Measurements from ENCODE around the gene CMTR1. TPM values are rescaled to one million over a fixed set of nuclear protein-coding genes. Genes with fewer than 3 reads are reported as not detected.

CMTR1 gene
- total and polyA plus RNA-seq, 4 donors = 4.7 to 25.5 (median 18.8) TPM

DNA sequence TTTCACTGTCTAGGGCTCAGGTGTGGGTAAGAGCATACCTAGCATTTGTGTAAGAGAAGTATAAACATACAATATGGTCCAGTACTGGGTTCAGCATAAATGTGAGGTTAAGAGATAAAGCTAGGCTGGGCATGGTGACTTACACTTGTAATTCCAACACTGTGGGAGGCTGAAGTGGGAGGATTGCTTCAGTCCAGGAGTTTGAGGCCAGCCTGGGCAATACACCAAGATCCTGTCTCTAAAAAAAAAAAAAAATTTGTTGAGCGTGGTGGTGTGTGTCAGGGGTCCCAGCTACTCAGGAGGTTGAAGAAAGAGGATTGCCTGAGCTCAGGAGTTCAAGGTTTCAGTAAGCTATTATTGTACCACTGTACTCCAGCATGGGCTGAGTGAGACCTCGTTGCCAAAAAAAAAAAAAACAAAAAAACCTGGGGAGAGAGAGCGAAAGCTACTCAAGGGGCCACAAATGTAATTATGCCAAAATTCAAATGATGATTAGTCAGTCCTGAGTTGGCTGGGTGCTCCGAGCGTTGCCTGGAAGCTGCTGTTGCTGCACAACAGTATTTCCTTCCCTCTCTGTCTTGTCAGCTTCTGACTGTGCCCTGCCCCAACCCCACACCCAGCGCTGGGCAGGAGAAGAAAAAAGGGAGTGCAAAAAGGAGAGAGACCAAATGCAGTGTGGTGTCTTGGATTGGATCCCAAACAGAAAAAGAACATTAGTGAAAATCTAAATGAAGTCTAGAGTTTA, 24.0 kb downstream of the CMTR1 start (continued):
- TF ChIP-seq, protein P1, sequence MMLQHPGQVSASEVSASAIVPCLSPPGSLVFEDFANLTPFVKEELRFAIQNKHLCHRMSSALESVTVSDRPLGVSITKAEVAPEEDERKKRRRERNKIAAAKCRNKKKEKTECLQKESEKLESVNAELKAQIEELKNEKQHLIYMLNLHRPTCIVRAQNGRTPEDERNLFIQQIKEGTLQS (IDR thresholded peaks at IDR 0.05) = no peak

DNA sequence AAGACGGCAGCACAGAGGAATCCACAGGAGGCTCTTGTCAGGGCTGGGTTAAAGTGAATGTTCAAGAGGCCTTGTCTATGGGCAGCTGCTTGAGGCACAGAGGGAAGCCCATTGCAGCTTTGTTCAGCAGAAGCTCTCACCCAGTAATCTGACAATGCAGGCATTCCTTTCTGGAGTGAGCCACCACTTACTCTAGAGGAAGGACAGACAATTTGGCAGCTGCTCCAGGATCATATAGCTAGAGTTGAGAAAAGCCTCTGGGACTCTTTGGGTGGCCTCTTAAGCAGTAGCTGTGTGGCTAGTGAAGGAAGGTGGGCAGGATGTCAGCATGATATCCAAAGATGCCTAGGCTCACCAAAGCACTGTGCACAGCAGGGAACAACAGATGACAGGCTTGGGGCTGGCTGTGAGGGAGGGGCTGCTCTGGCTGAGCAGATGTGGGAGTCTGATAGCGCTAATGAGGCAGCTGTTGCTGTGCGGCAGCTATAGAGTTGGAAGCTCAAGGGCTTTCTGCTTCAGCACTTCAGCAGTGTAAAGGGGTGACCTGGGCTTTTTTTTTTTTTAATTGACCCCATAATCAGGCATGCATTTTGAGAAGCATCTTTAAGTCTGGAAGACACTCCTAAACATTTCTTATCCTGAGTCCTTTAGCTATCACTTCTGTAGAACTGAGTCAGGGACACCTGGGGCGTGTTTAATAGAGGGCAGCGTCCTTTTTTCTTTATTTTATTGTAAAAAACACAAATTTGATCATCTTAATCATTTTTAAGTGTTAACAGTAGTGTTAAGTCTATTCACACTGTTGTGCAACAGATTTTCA, 27.2 kb downstream of the CMTR1 start:
- Histone ChIP-seq H3K27ac (ENCODE audit: low read depth in 1 of 2, low read length in 2 of 2) (no peak overlapping the region), H3K36me3 (ENCODE audit: control insufficient read depth in 4 of 4, insufficient read depth in 3 of 4, low read depth in 1 of 4, low read length in 3 of 4) (peaks cover 10 to 65% (median 51%) of the 10 kb centered on the region in 4 donors), H3K4me1 (ENCODE audit: control insufficient read depth in 4 of 4, insufficient read depth in 4 of 4, low read length in 3 of 4) (no peaks in the 10 kb centered on the region), H3K9me3 (ENCODE audit: control insufficient read depth in 4 of 4, low read length in 3 of 4) (no peaks in the 10 kb centered on the region), H3K27me3 (ENCODE audit: control insufficient read depth in 4 of 4, insufficient read depth in 4 of 4, low read length in 3 of 4) (no peaks in the 10 kb centered on the region), H3K9ac (ENCODE audit: low read depth in 1 of 2, low read length in 2 of 2) (no peak overlapping the region), H3K4me3 (ENCODE audit: low read depth in 1 of 3, low read length in 3 of 3) (no peak overlapping the region)
- 97% methylated on average over 5 of the region's 5 CpGs for WGBS
- no peak for TF ChIP-seq RAD21 (IDR thresholded peaks at IDR 0.05)
- TF ChIP-seq, protein P2, sequence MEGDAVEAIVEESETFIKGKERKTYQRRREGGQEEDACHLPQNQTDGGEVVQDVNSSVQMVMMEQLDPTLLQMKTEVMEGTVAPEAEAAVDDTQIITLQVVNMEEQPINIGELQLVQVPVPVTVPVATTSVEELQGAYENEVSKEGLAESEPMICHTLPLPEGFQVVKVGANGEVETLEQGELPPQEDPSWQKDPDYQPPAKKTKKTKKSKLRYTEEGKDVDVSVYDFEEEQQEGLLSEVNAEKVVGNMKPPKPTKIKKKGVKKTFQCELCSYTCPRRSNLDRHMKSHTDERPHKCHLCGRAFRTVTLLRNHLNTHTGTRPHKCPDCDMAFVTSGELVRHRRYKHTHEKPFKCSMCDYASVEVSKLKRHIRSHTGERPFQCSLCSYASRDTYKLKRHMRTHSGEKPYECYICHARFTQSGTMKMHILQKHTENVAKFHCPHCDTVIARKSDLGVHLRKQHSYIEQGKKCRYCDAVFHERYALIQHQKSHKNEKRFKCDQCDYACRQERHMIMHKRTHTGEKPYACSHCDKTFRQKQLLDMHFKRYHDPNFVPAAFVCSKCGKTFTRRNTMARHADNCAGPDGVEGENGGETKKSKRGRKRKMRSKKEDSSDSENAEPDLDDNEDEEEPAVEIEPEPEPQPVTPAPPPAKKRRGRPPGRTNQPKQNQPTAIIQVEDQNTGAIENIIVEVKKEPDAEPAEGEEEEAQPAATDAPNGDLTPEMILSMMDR (IDR thresholded peaks at IDR 0.05; ENCODE audit: low read depth, low read length, missing input control) = no peak
- TF ChIP-seq RXRA (IDR thresholded peaks at IDR 0.05) = no peak
- TF ChIP-seq, protein P3, sequence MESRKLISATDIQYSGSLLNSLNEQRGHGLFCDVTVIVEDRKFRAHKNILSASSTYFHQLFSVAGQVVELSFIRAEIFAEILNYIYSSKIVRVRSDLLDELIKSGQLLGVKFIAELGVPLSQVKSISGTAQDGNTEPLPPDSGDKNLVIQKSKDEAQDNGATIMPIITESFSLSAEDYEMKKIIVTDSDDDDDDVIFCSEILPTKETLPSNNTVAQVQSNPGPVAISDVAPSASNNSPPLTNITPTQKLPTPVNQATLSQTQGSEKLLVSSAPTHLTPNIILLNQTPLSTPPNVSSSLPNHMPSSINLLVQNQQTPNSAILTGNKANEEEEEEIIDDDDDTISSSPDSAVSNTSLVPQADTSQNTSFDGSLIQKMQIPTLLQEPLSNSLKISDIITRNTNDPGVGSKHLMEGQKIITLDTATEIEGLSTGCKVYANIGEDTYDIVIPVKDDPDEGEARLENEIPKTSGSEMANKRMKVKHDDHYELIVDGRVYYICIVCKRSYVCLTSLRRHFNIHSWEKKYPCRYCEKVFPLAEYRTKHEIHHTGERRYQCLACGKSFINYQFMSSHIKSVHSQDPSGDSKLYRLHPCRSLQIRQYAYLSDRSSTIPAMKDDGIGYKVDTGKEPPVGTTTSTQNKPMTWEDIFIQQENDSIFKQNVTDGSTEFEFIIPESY (IDR thresholded peaks at IDR 0.05) = no peak
- no peak for TF ChIP-seq EGR1 (IDR thresholded peaks at IDR 0.05; ENCODE audit: low read depth in 2 of 2)
- TF ChIP-seq NR2F2 (IDR thresholded peaks at IDR 0.05) = no peak
- TF ChIP-seq FOXA1 (IDR thresholded peaks at IDR 0.05) = no peak
- TF ChIP-seq GABPA (IDR thresholded peaks at IDR 0.05 in 1 of 2, conservative IDR thresholded peaks at IDR 0.05 in 1 of 2) = no peak
- TF ChIP-seq FOXA2 (IDR thresholded peaks at IDR 0.05) = no peak
- TF ChIP-seq SP1 (IDR thresholded peaks at IDR 0.05) = no peak
- no peak for TF ChIP-seq HNF4G (IDR thresholded peaks at IDR 0.05)
- no peak for TF ChIP-seq TAF1 (conservative IDR thresholded peaks at IDR 0.05)
- TF ChIP-seq, protein P1 (IDR thresholded peaks at IDR 0.05) = no peak
- peak; percentile 79 for DNase-seq (ENCODE audit: low spot score)

DNA sequence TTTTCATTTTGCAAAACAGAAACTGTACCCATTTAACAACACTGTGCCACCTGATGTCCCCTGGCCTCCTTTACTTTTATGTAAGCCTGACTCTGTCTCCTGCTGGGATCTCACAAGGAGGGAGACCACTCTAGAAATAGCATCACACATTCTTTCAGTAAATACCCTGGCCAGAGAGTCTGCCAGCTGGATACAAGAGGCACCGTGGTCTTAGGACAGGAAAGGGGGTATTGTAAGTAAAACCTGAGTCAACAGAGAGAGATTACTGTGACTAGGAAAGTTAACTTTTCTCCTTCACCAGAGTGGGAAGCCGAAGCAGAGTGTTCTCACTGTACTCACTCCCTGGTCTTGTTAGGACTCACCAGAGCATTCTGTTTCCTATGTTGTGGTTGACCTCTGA, 27.8 kb downstream of the CMTR1 start:
- Histone ChIP-seq H3K27ac (ENCODE audit: low read depth in 1 of 2, low read length in 2 of 2) (no peak overlapping the region), H3K4me1 (ENCODE audit: control insufficient read depth in 4 of 4, insufficient read depth in 4 of 4, low read length in 3 of 4) (no peaks in the 10 kb centered on the region), H3K36me3 (ENCODE audit: control insufficient read depth in 4 of 4, insufficient read depth in 3 of 4, low read depth in 1 of 4, low read length in 3 of 4) (peaks cover 10 to 59% (median 48%) of the 10 kb centered on the region in 4 donors), H3K4me3 (ENCODE audit: low read depth in 1 of 3, low read length in 3 of 3) (no peak overlapping the region), H3K27me3 (ENCODE audit: control insufficient read depth in 4 of 4, insufficient read depth in 4 of 4, low read length in 3 of 4) (no peaks in the 10 kb centered on the region), H3K9me3 (ENCODE audit: control insufficient read depth in 4 of 4, low read length in 3 of 4) (no peaks in the 10 kb centered on the region), H3K9ac (ENCODE audit: low read depth in 1 of 2, low read length in 2 of 2) (no peak overlapping the region)
- DNase-seq (ENCODE audit: low spot score) = no peak
- WGBS = 93% methylated on average over 2 of the region's 2 CpGs
- TF ChIP-seq YY1 (IDR thresholded peaks at IDR 0.05) = no peak
- no peak for TF ChIP-seq RXRA (IDR thresholded peaks at IDR 0.05)
